HL-60 (cell line): ENCODE data around the gene SGPP2.

ENCODE experiments used
- GABPA ChIP-seq: IDR thresholded peaks from 2 replicates; pipeline ENCODE4 v1.6.1; 2012; ENCODE audit warnings: low read depth
- POLR2AphosphoS5 ChIP-seq: IDR thresholded peaks from 2 replicates; pipeline ENCODE4 v1.6.1; 2012; ENCODE audit warnings: low read depth
- SPI1 ChIP-seq: IDR thresholded peaks from 2 replicates; pipeline ENCODE4 v1.6.1; 2012; ENCODE audit warnings: low read depth, mild to moderate bottlenecking, borderline replicate concordance
- TF ChIP-seq, protein P1 (sequence below): IDR thresholded peaks from one replicate; pipeline ENCODE4 v1.5.1; 2011; ENCODE audit warnings: low read length, control low read depth, inconsistent platforms; ENCODE audit not compliant: insufficient read depth
- TF ChIP-seq, protein P2 (sequence below): IDR thresholded peaks from 2 replicates; pipeline ENCODE4 v1.6.1; 2012; ENCODE audit warnings: low read depth; ENCODE audit not compliant: insufficient replicate concordance

DNA sequence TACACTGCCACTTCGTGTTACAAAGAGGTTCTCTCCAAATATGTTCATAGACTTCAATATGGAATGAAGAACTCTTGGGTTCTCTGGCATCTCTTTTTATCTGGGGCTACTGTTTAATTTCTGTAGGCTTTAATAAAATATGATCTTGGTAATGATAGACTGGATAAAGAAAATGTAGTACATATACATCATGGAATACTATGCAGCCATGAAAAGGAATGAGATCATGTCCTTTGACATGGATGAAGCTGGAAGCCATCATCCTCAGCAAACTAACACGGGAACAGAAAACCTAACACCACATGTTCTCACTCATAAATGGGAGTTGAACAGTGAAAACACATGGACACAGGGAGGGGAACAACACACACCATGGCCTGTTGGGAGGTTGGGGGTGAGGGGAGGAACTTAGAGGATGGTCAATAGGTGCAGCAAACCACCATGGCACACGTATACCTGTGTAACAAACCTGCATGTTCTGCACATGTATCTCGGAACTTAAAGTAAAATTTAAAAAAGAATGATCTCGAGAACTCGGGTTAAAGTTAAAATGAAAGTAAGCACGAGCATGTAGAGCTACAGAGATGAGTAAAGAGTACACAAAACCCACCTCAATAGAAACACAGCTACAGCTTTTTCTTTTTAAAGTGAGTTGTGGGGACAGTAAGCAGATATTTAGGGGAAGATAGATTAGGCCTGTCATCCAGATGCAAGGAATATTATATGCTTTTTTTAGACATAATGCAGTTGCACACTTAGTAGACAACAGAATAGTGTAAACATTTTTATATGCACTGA, 102.3 kb downstream of the SGPP2 start:
- TF ChIP-seq, protein P1, sequence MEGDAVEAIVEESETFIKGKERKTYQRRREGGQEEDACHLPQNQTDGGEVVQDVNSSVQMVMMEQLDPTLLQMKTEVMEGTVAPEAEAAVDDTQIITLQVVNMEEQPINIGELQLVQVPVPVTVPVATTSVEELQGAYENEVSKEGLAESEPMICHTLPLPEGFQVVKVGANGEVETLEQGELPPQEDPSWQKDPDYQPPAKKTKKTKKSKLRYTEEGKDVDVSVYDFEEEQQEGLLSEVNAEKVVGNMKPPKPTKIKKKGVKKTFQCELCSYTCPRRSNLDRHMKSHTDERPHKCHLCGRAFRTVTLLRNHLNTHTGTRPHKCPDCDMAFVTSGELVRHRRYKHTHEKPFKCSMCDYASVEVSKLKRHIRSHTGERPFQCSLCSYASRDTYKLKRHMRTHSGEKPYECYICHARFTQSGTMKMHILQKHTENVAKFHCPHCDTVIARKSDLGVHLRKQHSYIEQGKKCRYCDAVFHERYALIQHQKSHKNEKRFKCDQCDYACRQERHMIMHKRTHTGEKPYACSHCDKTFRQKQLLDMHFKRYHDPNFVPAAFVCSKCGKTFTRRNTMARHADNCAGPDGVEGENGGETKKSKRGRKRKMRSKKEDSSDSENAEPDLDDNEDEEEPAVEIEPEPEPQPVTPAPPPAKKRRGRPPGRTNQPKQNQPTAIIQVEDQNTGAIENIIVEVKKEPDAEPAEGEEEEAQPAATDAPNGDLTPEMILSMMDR: no peak
- TF ChIP-seq, protein P2, sequence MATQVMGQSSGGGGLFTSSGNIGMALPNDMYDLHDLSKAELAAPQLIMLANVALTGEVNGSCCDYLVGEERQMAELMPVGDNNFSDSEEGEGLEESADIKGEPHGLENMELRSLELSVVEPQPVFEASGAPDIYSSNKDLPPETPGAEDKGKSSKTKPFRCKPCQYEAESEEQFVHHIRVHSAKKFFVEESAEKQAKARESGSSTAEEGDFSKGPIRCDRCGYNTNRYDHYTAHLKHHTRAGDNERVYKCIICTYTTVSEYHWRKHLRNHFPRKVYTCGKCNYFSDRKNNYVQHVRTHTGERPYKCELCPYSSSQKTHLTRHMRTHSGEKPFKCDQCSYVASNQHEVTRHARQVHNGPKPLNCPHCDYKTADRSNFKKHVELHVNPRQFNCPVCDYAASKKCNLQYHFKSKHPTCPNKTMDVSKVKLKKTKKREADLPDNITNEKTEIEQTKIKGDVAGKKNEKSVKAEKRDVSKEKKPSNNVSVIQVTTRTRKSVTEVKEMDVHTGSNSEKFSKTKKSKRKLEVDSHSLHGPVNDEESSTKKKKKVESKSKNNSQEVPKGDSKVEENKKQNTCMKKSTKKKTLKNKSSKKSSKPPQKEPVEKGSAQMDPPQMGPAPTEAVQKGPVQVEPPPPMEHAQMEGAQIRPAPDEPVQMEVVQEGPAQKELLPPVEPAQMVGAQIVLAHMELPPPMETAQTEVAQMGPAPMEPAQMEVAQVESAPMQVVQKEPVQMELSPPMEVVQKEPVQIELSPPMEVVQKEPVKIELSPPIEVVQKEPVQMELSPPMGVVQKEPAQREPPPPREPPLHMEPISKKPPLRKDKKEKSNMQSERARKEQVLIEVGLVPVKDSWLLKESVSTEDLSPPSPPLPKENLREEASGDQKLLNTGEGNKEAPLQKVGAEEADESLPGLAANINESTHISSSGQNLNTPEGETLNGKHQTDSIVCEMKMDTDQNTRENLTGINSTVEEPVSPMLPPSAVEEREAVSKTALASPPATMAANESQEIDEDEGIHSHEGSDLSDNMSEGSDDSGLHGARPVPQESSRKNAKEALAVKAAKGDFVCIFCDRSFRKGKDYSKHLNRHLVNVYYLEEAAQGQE: no peak
- TF ChIP-seq POLR2AphosphoS5 (no peak), GABPA (no peak), SPI1 (no peak)
